Placental pericyte (primary cell): Measurements from ENCODE around the gene IGF2BP3. TPM values are rescaled to one million over a fixed set of nuclear protein-coding genes. Genes with fewer than 3 reads are reported as not detected.

Experiments used
- small RNA-seq: library from RNA; depleted of rRNA; stranded (forward); fragments of <200 nt; gene quantifications from one replicate; pipeline ENCODE3, GENCODE V24; 2012; ENCODE audit warnings: low replicate concordance
- total RNA-seq: library from RNA; depleted of rRNA; stranded (reverse); fragments of >200 nt; gene quantifications from 2 replicates; pipeline ENCODE4 v1.2.3, GENCODE V29; 2012

Gene IGF2BP3
- 88.4 and 180 TPM in 2 replicates for total RNA-seq

DNA sequence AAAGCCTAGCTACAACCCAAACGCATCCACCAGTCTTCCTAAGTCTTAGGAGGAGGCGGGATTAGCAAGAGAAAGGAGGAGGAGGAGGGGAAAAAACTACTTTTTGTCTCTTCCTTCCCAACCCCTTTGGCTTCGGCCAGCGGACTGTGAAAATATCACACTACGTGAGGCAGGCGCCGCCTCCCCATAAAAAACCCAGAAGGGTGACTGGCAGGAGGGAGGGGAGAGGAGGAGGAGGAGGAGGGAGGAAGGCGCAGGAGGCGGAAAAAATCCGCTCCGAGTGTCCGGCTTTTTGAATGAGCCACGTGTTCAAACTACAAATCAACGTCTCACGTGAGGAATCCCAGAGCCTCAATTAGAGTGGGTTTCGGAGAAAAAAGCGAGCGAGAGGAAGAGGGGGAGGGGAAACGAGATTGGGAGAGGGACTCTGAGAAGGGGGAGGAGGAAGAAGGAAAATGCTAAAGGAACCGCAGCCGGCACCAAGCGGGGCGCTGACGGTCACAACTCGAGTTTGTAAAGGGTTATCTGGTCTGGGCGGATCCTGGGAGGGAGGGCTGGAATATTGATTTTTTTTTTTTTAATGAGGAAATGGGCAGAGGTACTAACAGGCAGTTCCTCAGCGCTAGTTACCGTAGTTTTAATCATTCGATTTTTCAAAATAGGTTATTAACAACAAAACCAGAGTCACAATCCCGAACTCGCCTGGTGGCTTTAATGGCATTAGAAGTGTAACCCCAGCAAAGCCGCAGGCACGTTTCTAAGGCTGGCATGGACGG, at the start of gene IGF2BP3:
IGF2BP3 (minus strand) TSS at position 162 of the 776 bp plus-strand sequence. CDS start 381 bp downstream, outside the sequence.

DNA sequence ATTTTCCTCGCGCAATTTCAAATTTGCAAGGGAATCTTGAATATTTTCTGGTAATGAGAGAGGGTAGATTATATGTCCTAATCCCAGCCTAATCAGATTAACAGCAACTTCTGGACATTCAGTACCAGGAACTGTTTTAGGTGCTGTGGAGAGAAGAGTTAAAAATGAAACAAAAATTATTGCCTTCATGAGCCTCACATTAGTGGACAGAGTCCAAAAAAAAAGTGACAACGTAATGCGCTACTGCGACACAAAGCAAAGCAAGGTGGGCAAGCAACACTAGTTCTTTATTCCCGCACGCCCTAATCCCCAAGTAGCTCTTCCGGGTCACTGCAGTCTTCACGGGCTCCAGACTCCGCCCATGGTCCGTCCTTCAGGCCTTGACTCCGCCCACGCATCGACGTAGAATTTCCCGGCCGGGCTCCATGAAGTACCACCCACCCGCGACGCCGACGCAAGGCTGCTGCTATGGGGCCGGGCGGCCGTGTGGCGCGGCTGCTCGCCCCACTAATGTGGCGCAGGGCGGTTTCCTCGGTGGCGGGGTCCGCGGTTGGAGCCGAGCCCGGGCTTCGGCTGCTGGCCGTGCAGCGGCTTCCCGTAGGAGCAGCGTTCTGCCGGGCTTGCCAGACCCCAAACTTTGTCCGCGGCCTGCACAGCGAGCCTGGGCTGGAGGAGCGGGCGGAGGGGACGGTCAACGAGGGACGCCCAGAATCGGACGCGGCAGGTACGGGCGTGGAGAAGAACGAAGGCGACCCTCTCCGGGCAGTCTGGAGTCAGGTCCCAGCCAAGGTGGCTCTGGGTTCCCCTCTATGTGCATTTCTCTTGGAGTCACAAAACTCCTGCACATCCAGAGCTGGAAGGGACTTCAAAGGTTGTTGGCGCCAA, 171.2 kb downstream of the IGF2BP3 start, which contains the start of gene MALSU1:
MALSU1 (plus strand) TSS at position 455 of the 885 bp plus-strand sequence; CDS start at position 469, 14 bp downstream.

Small RNA genes lying within 50 kb of the gene (small RNA-seq; reads per million reads assigned to genes)
- gene AC079780.1 (not detected), gene RF00019 (not detected), gene RNU7-143P (not detected), gene SNORD65C (27.6 reads per million, percentile 97 among the genes with 10 or more reads in this experiment)

Other genes with a start within 250 kb of the IGF2BP3 start
- gene GPNMB, start 223.7 kb downstream of the IGF2BP3 start, total RNA-seq = 93.1 and 188 TPM in 2 replicates
- 38.3 and 59.1 TPM in 2 replicates for gene MALSU1, start 171.2 kb downstream of the IGF2BP3 start, total RNA-seq
- gene TRA2A, start 61.5 kb upstream of the IGF2BP3 start, total RNA-seq = 32.6 and 50.3 TPM in 2 replicates
- 4.4 and 10.7 TPM in 2 replicates for gene CCDC126, start 126.9 kb upstream of the IGF2BP3 start, total RNA-seq
- gene FAM221A, start 209.7 kb upstream of the IGF2BP3 start, total RNA-seq = 1.0 and 1.1 TPM in 2 replicates
- not detected in 2 replicates for gene STK31, start 239.7 kb upstream of the IGF2BP3 start, total RNA-seq